HepG2 (cell line): ENCODE measurements around the gene VAMP5. TPM values are rescaled to one million over a fixed set of nuclear protein-coding genes. Genes with fewer than 3 reads are reported as not detected.
A peak's percentile ranks its signal among the peaks of the same experiment; 100 is the strongest.

Source experiments
- ARID2 ChIP-seq: sonication (generic); formaldehyde crosslinking; IDR thresholded peaks from 2 replicates; pipeline ENCODE4 v1.8.1; 2022; ENCODE audit warnings: mild to moderate bottlenecking, missing genetic modification reagents, borderline replicate concordance
- CREM ChIP-seq, 2 experiments: sonication (generic) in 1 of 2; formaldehyde crosslinking in 1 of 2; IDR thresholded peaks; 2 replicates each; pipeline versions ENCODE4 v1.4.0 to v1.6.1; 2016 to 2020; ENCODE audit warnings: antibody characterized with exemption in 1 of 2, mild to moderate bottlenecking in 1 of 2, missing genetic modification reagents in 1 of 2
- MIER3 ChIP-seq: IDR thresholded peaks from 2 replicates; pipeline ENCODE4 v1.6.1; 2016; ENCODE audit warnings: missing compliant biosample characterization, borderline replicate concordance
- NFIC ChIP-seq: IDR thresholded peaks from 2 replicates; pipeline ENCODE4 v1.6.1; 2012; ENCODE audit warnings: mild to moderate bottlenecking, low read length, inconsistent platforms
- NR1H2 ChIP-seq: sonication (generic); formaldehyde crosslinking; IDR thresholded peaks from 2 replicates; pipeline ENCODE4 v1.8.1; 2022; ENCODE audit warnings: low read depth, missing genetic modification reagents, borderline replicate concordance
- NRL ChIP-seq: sonication (generic); formaldehyde crosslinking; IDR thresholded peaks from 2 replicates; pipeline ENCODE4 v1.5.0; 2020; ENCODE audit warnings: missing genetic modification reagents, mild to moderate bottlenecking, moderate library complexity, borderline replicate concordance
- PAF1 ChIP-seq: IDR thresholded peaks from 2 replicates; pipeline ENCODE4 v1.6.1; 2016; ENCODE audit warnings: missing genetic modification reagents, missing compliant biosample characterization
- RARG ChIP-seq: sonication (generic); formaldehyde crosslinking; IDR thresholded peaks from 2 replicates; pipeline ENCODE4 v1.4.0; 2020; ENCODE audit warnings: low read depth, mild to moderate bottlenecking, missing genetic modification reagents
- SOX13 ChIP-seq, 3 experiments: fragments of 450-650 bp in 1 of 3; sonication (generic) in 1 of 3; formaldehyde crosslinking in 1 of 3; IDR thresholded peaks in 2 of 3; conservative IDR thresholded peaks in 1 of 3; 2 replicates each; pipeline versions ENCODE4 v1.5.0 to v1.6.1; 2016 to 2020; ENCODE audit warnings: antibody characterized with exemption in 1 of 3, mild to moderate bottlenecking in 1 of 3, missing compliant biosample characterization in 1 of 3, missing genetic modification reagents in 1 of 3, moderate library complexity in 1 of 3
- ZFY ChIP-seq: sonication (generic); formaldehyde crosslinking; IDR thresholded peaks from 2 replicates; pipeline ENCODE4 v1.4.0; 2020; ENCODE audit warnings: missing genetic modification reagents
- ZMAT3 ChIP-seq: sonication (generic); formaldehyde crosslinking; conservative IDR thresholded peaks from 2 replicates; pipeline ENCODE4 v1.7.0; 2021; ENCODE audit warnings: missing genetic modification reagents
- ZNF33A ChIP-seq: sonication (generic); formaldehyde crosslinking; IDR thresholded peaks from 2 replicates; pipeline ENCODE4 v1.5.1; 2020; ENCODE audit warnings: missing genetic modification reagents, mild to moderate bottlenecking, moderate library complexity, borderline replicate concordance
- ZNF547 ChIP-seq: sonication (generic); formaldehyde crosslinking; IDR thresholded peaks from 2 replicates; pipeline ENCODE4 v1.5.1; 2020; ENCODE audit warnings: mild to moderate bottlenecking, missing genetic modification reagents
- ZNF570 ChIP-seq: sonication (generic); formaldehyde crosslinking; IDR thresholded peaks from 2 replicates; pipeline ENCODE4 v1.4.0; 2020; ENCODE audit warnings: mild to moderate bottlenecking, missing genetic modification reagents, borderline replicate concordance
- ZNF83 ChIP-seq: sonication (generic); formaldehyde crosslinking; IDR thresholded peaks from 2 replicates; pipeline ENCODE4 v1.4.0; 2020; ENCODE audit warnings: missing genetic modification reagents, mild to moderate bottlenecking, borderline replicate concordance
- polyA plus RNA-seq, 8 experiments: library from polyadenylated mRNA; depleted of rRNA in 3 of 8; stranded (reverse) in 7 of 8; unstranded in 1 of 8; fragments of >200 nt; fragmentation: Illumina TruSeq in 4 of 8; extraction: Trizol in 4 of 8; gene quantifications; 2 replicates each; pipeline versions ENCODE4 v1.2.1 to v1.2.3, GENCODE V29; 2011 to 2016; ENCODE audit warnings: low read depth in 4 of 8, missing spikeins in 1 of 8, mixed read lengths in 1 of 8; ENCODE audit not compliant: insufficient read depth in 1 of 8
- total RNA-seq, 5 experiments: library from RNA; depleted of rRNA; stranded (reverse); fragments of >200 nt; fragmentation: Illumina TruSeq; extraction: Trizol; gene quantifications; 2 replicates each; pipeline ENCODE4 v1.2.3, GENCODE V29; 2016; ENCODE audit warnings: low read depth in 1 of 5
- TF ChIP-seq, protein P1 (sequence below): sonication (generic); formaldehyde crosslinking; IDR thresholded peaks from one replicate; pipeline ENCODE4 v1.5.1; 2020; ENCODE audit warnings: mild to moderate bottlenecking, missing genetic modification reagents; ENCODE audit errors: not compliant biosample characterization
- TF ChIP-seq, protein P2 (sequence below): IDR thresholded peaks from 2 replicates; pipeline ENCODE4 v1.6.1; 2018; ENCODE audit warnings: missing genetic modification reagents

Gene VAMP5
- total and polyA plus RNA-seq, 2 of the 13 experiments (the other 11 are each of a cell fraction or from before 2014, with no cell fraction given) = 7.2 to 56.7 TPM

DNA sequence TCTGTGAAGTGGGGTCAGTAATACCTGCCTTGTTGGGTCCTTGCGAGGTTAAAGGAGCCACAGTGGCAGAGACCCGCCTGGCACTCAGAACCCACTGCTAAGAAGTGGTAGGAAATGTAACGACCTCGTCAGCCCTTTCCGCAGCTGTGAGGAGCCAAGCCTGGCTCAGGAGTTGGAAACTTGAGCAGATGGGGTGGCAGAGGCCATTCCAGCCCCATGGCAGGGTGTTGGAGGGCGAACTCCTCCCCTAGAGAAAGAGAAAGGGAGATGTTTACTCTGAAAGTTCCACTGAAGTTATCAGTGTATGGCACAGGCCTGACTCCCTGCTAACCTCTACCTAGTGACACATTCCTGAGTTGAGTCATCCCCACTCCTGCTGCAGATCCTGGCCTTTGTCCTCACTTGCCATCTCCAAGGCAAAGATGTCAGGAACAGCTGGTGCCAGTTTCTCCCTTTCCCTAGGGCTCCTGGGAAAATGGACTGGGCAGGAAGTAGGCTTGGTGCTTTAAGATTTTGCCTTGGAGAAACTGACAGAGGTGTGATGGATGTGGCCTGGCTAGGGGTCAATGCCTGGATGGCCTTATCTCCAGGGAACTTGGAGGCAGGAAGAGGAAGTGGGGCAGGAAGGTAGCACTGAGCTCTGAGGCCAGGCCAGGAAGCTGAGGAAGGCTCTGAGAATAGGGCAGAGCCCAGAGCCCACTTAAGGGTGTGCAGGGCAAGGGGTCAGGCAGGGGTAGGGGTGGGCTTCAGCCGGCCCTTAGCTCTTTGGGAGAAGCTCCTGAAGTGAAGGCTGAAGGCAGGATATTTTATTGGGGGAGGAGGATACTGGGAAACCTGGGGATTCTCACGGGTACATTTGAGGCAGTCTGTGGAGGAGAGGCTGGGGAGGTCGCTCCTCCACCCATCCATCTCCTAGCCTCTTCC lies 888 bp downstream of the VAMP5 start (continued):
- TF ChIP-seq SOX13 (IDR thresholded peaks at IDR 0.05) = no peak; the same call in 1 of the 2 replicates
- TF ChIP-seq SOX13 (CRISPR knock-in tag; conservative IDR thresholded peaks at IDR 0.05 in 1 of 2, IDR thresholded peaks at IDR 0.05 in 1 of 2) = peak; percentile 5 to 84; a peak in 2 of 4 replicates
- peak; percentile 21; the same call in 1 of the 2 replicates for TF ChIP-seq ZNF33A (CRISPR knock-in tag)
- TF ChIP-seq CREM (IDR thresholded peaks at IDR 0.05) = peak; percentile 66; the same call in 1 of the 2 replicates
- TF ChIP-seq CREM (CRISPR knock-in tag; IDR thresholded peaks at IDR 0.05) = no peak
- TF ChIP-seq ZFY (CRISPR knock-in tag) = peak; percentile 55; the same call in 1 of the 2 replicates
- no peak for TF ChIP-seq NR1H2
- TF ChIP-seq ARID2 (CRISPR knock-in tag) = peak; percentile 93
- TF ChIP-seq, protein P1, sequence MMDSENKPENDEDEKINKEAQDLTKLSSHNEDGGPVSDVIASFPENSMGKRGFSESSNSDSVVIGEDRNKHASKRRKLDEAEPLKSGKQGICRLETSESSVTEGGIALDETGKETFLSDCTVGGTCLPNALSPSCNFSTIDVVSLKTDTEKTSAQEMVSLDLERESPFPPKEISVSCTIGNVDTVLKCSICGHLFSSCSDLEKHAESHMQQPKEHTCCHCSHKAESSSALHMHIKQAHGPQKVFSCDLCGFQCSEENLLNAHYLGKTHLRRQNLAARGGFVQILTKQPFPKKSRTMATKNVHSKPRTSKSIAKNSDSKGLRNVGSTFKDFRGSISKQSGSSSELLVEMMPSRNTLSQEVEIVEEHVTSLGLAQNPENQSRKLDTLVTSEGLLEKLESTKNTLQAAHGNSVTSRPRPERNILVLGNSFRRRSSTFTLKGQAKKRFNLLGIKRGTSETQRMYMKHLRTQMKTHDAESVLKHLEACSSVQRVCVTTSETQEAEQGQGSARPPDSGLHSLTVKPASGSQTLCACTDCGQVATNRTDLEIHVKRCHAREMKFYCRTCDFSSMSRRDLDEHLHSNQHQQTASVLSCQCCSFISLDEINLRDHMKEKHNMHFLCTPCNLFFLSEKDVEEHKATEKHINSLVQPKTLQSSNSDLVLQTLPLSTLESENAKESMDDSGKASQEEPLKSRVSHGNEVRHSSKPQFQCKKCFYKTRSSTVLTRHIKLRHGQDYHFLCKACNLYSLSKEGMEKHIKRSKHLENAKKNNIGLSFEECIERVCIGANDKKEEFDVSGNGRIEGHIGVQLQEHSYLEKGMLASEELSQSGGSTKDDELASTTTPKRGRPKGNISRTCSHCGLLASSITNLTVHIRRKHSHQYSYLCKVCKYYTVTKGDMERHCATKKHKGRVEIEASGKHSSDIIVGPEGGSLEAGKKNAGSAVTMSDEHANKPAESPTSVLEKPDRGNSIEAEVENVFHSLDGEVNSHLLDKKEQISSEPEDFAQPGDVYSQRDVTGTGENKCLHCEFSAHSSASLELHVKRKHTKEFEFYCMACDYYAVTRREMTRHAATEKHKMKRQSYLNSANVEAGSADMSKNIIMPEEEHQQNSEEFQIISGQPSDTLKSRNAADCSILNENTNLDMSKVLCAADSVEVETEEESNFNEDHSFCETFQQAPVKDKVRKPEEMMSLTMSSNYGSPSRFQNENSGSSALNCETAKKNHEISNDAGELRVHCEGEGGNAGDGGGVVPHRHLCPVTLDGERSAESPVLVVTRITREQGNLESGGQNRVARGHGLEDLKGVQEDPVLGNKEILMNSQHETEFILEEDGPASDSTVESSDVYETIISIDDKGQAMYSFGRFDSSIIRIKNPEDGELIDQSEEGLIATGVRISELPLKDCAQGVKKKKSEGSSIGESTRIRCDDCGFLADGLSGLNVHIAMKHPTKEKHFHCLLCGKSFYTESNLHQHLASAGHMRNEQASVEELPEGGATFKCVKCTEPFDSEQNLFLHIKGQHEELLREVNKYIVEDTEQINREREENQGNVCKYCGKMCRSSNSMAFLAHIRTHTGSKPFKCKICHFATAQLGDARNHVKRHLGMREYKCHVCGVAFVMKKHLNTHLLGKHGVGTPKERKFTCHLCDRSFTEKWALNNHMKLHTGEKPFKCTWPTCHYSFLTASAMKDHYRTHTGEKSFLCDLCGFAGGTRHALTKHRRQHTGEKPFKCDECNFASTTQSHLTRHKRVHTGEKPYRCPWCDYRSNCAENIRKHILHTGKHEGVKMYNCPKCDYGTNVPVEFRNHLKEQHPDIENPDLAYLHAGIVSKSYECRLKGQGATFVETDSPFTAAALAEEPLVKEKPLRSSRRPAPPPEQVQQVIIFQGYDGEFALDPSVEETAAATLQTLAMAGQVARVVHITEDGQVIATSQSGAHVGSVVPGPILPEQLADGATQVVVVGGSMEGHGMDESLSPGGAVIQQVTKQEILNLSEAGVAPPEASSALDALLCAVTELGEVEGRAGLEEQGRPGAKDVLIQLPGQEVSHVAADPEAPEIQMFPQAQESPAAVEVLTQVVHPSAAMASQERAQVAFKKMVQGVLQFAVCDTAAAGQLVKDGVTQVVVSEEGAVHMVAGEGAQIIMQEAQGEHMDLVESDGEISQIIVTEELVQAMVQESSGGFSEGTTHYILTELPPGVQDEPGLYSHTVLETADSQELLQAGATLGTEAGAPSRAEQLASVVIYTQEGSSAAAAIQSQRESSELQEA = peak; percentile 41
- 0 out of 2 replicates have a peak, but pooled peaks have one; percentile 68 for TF ChIP-seq NFIC
- 0 out of 2 replicates have a peak, but pooled peaks have one; percentile 54 for TF ChIP-seq NRL
- 0 out of 2 replicates have a peak, but pooled peaks have one; percentile 28 for TF ChIP-seq RARG
- no peak for TF ChIP-seq PAF1 (CRISPR knock-in tag)
- TF ChIP-seq ZMAT3 (CRISPR knock-in tag) = peak; percentile 57; the same call in 1 of the 2 replicates
- TF ChIP-seq ZNF547 (CRISPR knock-in tag) = 0 out of 2 replicates have a peak, but pooled peaks have one; percentile 14
- TF ChIP-seq MIER3 (CRISPR knock-in tag) = peak; percentile 96; the same call in 1 of the 2 replicates
- TF ChIP-seq ZNF83 = no peak
- TF ChIP-seq ZNF570 (CRISPR knock-in tag) = no peak
- TF ChIP-seq, protein P2, sequence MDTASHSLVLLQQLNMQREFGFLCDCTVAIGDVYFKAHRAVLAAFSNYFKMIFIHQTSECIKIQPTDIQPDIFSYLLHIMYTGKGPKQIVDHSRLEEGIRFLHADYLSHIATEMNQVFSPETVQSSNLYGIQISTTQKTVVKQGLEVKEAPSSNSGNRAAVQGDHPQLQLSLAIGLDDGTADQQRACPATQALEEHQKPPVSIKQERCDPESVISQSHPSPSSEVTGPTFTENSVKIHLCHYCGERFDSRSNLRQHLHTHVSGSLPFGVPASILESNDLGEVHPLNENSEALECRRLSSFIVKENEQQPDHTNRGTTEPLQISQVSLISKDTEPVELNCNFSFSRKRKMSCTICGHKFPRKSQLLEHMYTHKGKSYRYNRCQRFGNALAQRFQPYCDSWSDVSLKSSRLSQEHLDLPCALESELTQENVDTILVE (CRISPR knock-in tag) = peak; percentile 90
